Endothelial cell of umbilical vein (primary cell): ENCODE data around the gene NFIC. TPM values are rescaled to one million over a fixed set of nuclear protein-coding genes. Genes with fewer than 3 reads are reported as not detected.

Source experiments
- BruUV-seq: library from RNA; stranded (reverse); fragments of 400-500 nt; replicated peaks from 2 replicates; lab custom pipeline; 2021; lab: Mats Ljungman, UMichigan
- CTCF ChIA-PET: fragments of 300-600, 350-600 bp; sonication (Branson Sonifier 250); formaldehyde crosslinking; loops from one replicate; lab custom pipeline; 2021; ENCODE audit warnings: antibody characterized with exemption, inconsistent platforms; lab: Charles Lee
- POLR2A ChIA-PET: fragments of 300-600, 350-600 bp; sonication (Branson Sonifier 250); formaldehyde crosslinking; loops from one replicate; lab custom pipeline; 2021; ENCODE audit warnings: antibody characterized with exemption, inconsistent platforms; lab: Charles Lee
- DNase-seq: peaks from one replicate; pipeline ENCODE4 v3.0.0-alpha.2; 2011; ENCODE audit warnings: low read depth, low spot score
- FAIRE-seq: peaks from 2 replicates; lab custom pipeline; 2011; peaks lifted over from hg19 to GRCh38; lab: Jason Lieb, UNC
- H2AFZ ChIP-seq: 2 replicates; pipeline ENCODE4 v1.6.0; 2012; ENCODE audit warnings: low read depth, low read length, control low read depth, inconsistent platforms
- H3K27ac ChIP-seq: 2 replicates; pipeline ENCODE4 v1.5.1; 2011; ENCODE audit warnings: low read depth, mild to moderate bottlenecking, control low read depth, low read length, moderate library complexity; ENCODE audit not compliant: insufficient read depth
- H3K27me3 ChIP-seq, 2 experiments: 2 replicates each; pipeline versions ENCODE4 v1.6.0 to v1.6.1; 2011; ENCODE audit warnings: low read length in 2 of 2, mixed read lengths in 1 of 2; ENCODE audit not compliant: control insufficient read depth in 2 of 2, insufficient read depth in 2 of 2
- H3K36me3 ChIP-seq, 2 experiments: 2 replicates in 1 of 2; 3 replicates in 1 of 2; pipeline ENCODE4 v1.5.1; 2011; ENCODE audit warnings: low read length in 2 of 2, mild to moderate bottlenecking in 1 of 2, moderate library complexity in 1 of 2; ENCODE audit not compliant: control insufficient read depth in 2 of 2, insufficient read depth in 2 of 2; ENCODE audit errors: extremely low read depth in 1 of 2
- H3K4me1 ChIP-seq: 3 replicates; pipeline ENCODE4 v1.5.1; 2011; ENCODE audit warnings: mild to moderate bottlenecking, low read length; ENCODE audit not compliant: control insufficient read depth, insufficient read depth; ENCODE audit errors: extremely low read depth
- H3K4me2 ChIP-seq: 2 replicates; pipeline ENCODE4 v1.6.1; 2011; ENCODE audit warnings: low read length, control low read depth, mixed read lengths; ENCODE audit not compliant: insufficient read depth
- H3K4me3 ChIP-seq, 3 experiments: fragments of 200-600 bp in 1 of 3; sonication (generic), shearing (Covaris generic) in 1 of 3; replicated peaks in 1 of 3; 2 replicates each; pipeline ENCODE4 v1.5.1; 2011 to 2016; ENCODE audit warnings: control low read depth in 3 of 3, low read length in 3 of 3, mild to moderate bottlenecking in 2 of 3, inconsistent platforms in 1 of 3, low read depth in 1 of 3, moderate library complexity in 1 of 3; ENCODE audit not compliant: insufficient read depth in 1 of 3
- H3K79me2 ChIP-seq: 2 replicates; pipeline ENCODE4 v1.6.0; 2012; ENCODE audit warnings: low read length, inconsistent platforms; ENCODE audit not compliant: control insufficient read depth, insufficient read depth
- H3K9ac ChIP-seq: replicated peaks from 2 replicates; pipeline ENCODE3; 2011; ENCODE audit warnings: low read length, control low read depth; ENCODE audit not compliant: insufficient read depth; ENCODE audit errors: extremely low read depth
- H3K9me1 ChIP-seq: replicated peaks from 3 replicates; pipeline ENCODE4 v1.6.0; 2011; ENCODE audit warnings: mild to moderate bottlenecking, low read length; ENCODE audit not compliant: control insufficient read depth, insufficient read depth; ENCODE audit errors: extremely low read depth
- H3K9me3 ChIP-seq: replicated peaks from 2 replicates; pipeline ENCODE4 v1.5.1; 2012; ENCODE audit warnings: low read length, inconsistent platforms; ENCODE audit not compliant: control insufficient read depth, insufficient read depth
- H4K20me1 ChIP-seq: replicated peaks from 2 replicates; pipeline ENCODE3; 2011; ENCODE audit warnings: mild to moderate bottlenecking, low read length; ENCODE audit not compliant: control insufficient read depth, insufficient read depth; ENCODE audit errors: extremely low read depth
- EZH2 ChIP-seq: IDR thresholded peaks from 2 replicates; pipeline ENCODE4 v1.6.1; 2012; ENCODE audit warnings: borderline replicate concordance, low read depth, mild to moderate bottlenecking, moderate library complexity, low read length, inconsistent platforms; ENCODE audit not compliant: severe bottlenecking
- JUN ChIP-seq: IDR thresholded peaks from 2 replicates; pipeline ENCODE4 v1.6.1; 2011; ENCODE audit warnings: borderline replicate concordance, low read depth; ENCODE audit not compliant: insufficient read length, insufficient read depth
- POLR2A ChIP-seq: IDR thresholded peaks from 2 replicates; pipeline ENCODE4 v1.6.1; 2012; ENCODE audit warnings: low read depth, mild to moderate bottlenecking, control low read depth, low read length
- dilution Hi-C: fragments of 300-500 bp; cut with MboI; formaldehyde crosslinking; loops from one replicate; pipeline ENCODE4 v1.15.0; 2019; ENCODE audit warnings: low sequenced_read_pairs; ENCODE audit not compliant: extremely low pct_ligation_motif_present
- intact Hi-C: fragments of 100-400 bp; cut with micrococcal nuclease; formaldehyde crosslinking; loops from one replicate; pipeline ENCODE4 v1.10.0; 2022
- polyA plus RNA-seq, 4 experiments: library from polyadenylated mRNA; depleted of rRNA in 3 of 4; stranded (reverse) in 3 of 4; unstranded in 1 of 4; fragments of >200 nt; gene quantifications; 2 replicates each; pipeline versions ENCODE4 v1.2.1 to v1.2.3, GENCODE V29; 2011 to 2012; ENCODE audit warnings: missing spikeins in 1 of 4
- total RNA-seq: library from RNA; stranded (reverse); gene quantifications from 2 replicates; pipeline ENCODE4 v1.2.3, GENCODE V29; 2021
- TF ChIP-seq, protein P1 (sequence below): IDR thresholded peaks from 2 replicates; pipeline ENCODE4 v1.6.1; 2011; ENCODE audit not compliant: insufficient read depth, insufficient read length
- TF ChIP-seq, protein P2 (sequence below), 2 donors: IDR thresholded peaks; 1 replicate in 1 of 2; 2 replicates in 1 of 2; pipeline ENCODE4 v1.5.1; 2011; ENCODE audit warnings: low read length in 2 of 2, mild to moderate bottlenecking in 2 of 2, moderate library complexity in 2 of 2, control low read depth in 1 of 2, inconsistent platforms in 1 of 2, low read depth in 1 of 2; ENCODE audit not compliant: insufficient read depth in 1 of 2; ENCODE audit errors: extremely low read depth in 1 of 2

NFIC gene
- total and polyA plus RNA-seq, 2 donors (not counting 3 experiments of a cell fraction or from before 2014, with no cell fraction given) = 11.4 to 133 TPM

DNA sequence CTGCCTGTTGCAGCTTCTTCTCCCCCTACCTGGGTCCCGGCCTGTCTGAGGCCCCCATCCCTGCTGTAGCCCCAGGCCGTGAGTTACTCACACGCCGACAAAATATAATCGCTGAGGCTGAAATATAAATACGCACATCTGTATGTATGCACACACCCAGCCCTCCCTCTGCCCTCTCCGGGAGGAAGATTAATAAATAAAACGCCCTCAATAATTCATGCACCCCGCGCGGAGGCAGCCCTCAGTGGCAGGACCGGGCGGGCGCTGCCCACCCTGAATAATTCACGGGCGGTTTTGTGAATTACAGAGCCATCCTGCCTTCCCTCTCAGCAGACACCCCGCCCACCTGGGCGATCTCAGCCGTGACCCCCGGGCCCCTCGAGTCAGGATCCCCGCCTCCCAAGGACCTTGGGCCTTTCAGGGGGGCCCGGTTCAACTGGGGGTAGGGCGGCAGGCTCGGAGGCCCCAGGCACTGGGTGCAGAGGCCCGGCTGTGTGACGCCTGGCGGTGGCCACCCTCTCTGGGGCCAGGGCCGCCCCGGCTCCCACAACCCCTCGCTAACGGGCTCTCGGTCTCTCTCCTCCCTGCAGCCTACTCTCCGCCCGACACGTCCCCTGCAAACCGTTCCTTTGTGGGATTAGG, 89.7 kb downstream of the NFIC start:
- intact Hi-C loops = no loop called here
- H2AFZ ChIP-seq = no peak overlapping the region
- ChIA-PET CTCF (no interaction called here), POLR2A (no interaction called here)
- no peaks in the 10 kb centered on the region for H3K27me3 ChIP-seq
- peaks cover 5 to 31% of the 10 kb centered on the region in 2 experiments for H3K36me3 ChIP-seq
- peaks cover 33% of the 10 kb centered on the region for H3K4me1 ChIP-seq
- FAIRE-seq (no peak), DNase-seq (no peak)
- dilution Hi-C loops = no loop called here
- peaks cover 5% of the 10 kb centered on the region for H3K79me2 ChIP-seq
- no TSS peak for BruUV-seq
- TF ChIP-seq, protein P1, sequence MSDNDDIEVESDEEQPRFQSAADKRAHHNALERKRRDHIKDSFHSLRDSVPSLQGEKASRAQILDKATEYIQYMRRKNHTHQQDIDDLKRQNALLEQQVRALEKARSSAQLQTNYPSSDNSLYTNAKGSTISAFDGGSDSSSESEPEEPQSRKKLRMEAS = no peak
- no peak for TF ChIP-seq JUN
- no peak overlapping the region for H3K4me3 ChIP-seq
- H3K9me1 ChIP-seq = no peaks in the 10 kb centered on the region
- no peaks in the 10 kb centered on the region for H4K20me1 ChIP-seq
- no peaks in the 10 kb centered on the region for H3K9me3 ChIP-seq
- no peak overlapping the region for H3K27ac ChIP-seq
- H3K9ac ChIP-seq = no peak overlapping the region
- H3K4me2 ChIP-seq = no peak overlapping the region

DNA sequence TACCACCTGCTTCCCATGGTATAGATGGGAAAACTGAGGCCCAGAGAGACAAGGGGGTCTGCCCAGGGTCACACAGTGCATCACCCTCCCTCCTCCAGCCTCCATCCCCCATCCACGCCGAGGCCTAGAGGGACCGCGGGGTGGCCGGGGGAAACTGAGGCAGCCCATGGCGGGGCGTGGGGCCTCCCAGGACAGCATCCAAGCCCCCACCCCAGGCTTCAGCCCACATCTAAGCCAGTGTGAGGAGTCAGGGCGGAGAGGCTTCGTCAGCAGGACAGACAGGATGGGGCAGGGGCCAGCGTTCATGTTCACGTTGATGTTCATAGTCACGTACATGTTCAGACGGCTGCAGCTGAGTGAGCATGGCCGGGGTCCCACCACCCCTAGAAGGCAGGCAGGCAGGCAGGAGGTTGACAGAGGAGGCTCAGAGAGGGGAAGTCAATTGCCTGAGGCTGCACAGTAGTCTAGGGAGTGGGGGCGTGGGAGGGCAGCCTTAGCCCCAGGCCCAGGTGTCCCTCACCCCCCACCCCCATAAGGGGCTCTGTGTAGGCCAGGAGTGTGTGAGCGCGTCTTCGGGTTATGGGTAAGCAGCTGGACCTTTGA, 90.6 kb downstream of the NFIC start:
- no TSS peak for BruUV-seq
- TF ChIP-seq POLR2A (no peak), EZH2 (no peak)
- TF ChIP-seq, protein P2, sequence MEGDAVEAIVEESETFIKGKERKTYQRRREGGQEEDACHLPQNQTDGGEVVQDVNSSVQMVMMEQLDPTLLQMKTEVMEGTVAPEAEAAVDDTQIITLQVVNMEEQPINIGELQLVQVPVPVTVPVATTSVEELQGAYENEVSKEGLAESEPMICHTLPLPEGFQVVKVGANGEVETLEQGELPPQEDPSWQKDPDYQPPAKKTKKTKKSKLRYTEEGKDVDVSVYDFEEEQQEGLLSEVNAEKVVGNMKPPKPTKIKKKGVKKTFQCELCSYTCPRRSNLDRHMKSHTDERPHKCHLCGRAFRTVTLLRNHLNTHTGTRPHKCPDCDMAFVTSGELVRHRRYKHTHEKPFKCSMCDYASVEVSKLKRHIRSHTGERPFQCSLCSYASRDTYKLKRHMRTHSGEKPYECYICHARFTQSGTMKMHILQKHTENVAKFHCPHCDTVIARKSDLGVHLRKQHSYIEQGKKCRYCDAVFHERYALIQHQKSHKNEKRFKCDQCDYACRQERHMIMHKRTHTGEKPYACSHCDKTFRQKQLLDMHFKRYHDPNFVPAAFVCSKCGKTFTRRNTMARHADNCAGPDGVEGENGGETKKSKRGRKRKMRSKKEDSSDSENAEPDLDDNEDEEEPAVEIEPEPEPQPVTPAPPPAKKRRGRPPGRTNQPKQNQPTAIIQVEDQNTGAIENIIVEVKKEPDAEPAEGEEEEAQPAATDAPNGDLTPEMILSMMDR (IDR thresholded peaks at IDR 0.05; ENCODE audit: extremely low read depth in 1 of 2, insufficient read depth in 1 of 2, low read depth in 1 of 2, low read length in 2 of 2) = no peak
- intact Hi-C loops (no loop called here), dilution Hi-C loops (no loop called here)
- H3K4me3 ChIP-seq = no peak overlapping the region
- peak overlapping the region; percentile 82 for H3K27ac ChIP-seq
- H3K9ac ChIP-seq = no peak overlapping the region
- no peak overlapping the region for H3K4me2 ChIP-seq
- POLR2A ChIA-PET = no interaction called here
- FAIRE-seq (no peak), DNase-seq (no peak)
- H3K4me1 ChIP-seq = peaks cover 26% of the 10 kb centered on the region
- peaks cover 5% of the 10 kb centered on the region for H3K79me2 ChIP-seq
- H2AFZ ChIP-seq = no peak overlapping the region
- H3K9me1 ChIP-seq = no peaks in the 10 kb centered on the region
- CTCF ChIA-PET = no interaction called here
- no peaks in the 10 kb centered on the region for H3K9me3 ChIP-seq
- no peaks in the 10 kb centered on the region for H3K27me3 ChIP-seq
- peaks cover 5 to 31% of the 10 kb centered on the region in 2 experiments for H3K36me3 ChIP-seq
- H4K20me1 ChIP-seq = no peaks in the 10 kb centered on the region
